ENCODE data around the gene UPB1.

Gene UPB1

GRCh38 chr22:24516301-24516737 lies 21.2 kb downstream of the UPB1 start:
- TF ChIP-seq CTCF (IDR thresholded peaks at IDR 0.05), result no peak

- TF ChIP-seq CTCF (IDR thresholded peaks at IDR 0.05), result no peak
Measured at GRCh38 chr22:24517446-24517845, 22.3 kb downstream of the UPB1 start.

GRCh38 chr22:24518228-24518627 lies 23.1 kb downstream of the UPB1 start:
- TF ChIP-seq CTCF (IDR thresholded peaks at IDR 0.05), result no peak

GRCh38 chr22:24518771-24519485 lies 23.8 kb downstream of the UPB1 start:
- TF ChIP-seq CTCF (IDR thresholded peaks at IDR 0.05), result no peak

- TF ChIP-seq CTCF (IDR thresholded peaks at IDR 0.05), result no peak
Measured at GRCh38 chr22:24519496-24519895, 24.4 kb downstream of the UPB1 start.

- TF ChIP-seq CTCF (IDR thresholded peaks at IDR 0.05), result peak; percentile 71
Measured at GRCh38 chr22:24521791-24522245, 26.7 kb downstream of the UPB1 start.

GRCh38 chr22:24523873-24524272 lies 28.7 kb downstream of the UPB1 start:
- TF ChIP-seq CTCF (IDR thresholded peaks at IDR 0.05), result no peak

All from LNCAP (cell line).